ENCODE measurements around the gene MTAP. TPM values are rescaled to one million over a fixed set of nuclear protein-coding genes. Genes with fewer than 3 reads are reported as not detected.

Gene MTAP
- total and polyA plus RNA-seq, 7 donors: 4.3 to 16.6 (median 14.8) TPM

DNA sequence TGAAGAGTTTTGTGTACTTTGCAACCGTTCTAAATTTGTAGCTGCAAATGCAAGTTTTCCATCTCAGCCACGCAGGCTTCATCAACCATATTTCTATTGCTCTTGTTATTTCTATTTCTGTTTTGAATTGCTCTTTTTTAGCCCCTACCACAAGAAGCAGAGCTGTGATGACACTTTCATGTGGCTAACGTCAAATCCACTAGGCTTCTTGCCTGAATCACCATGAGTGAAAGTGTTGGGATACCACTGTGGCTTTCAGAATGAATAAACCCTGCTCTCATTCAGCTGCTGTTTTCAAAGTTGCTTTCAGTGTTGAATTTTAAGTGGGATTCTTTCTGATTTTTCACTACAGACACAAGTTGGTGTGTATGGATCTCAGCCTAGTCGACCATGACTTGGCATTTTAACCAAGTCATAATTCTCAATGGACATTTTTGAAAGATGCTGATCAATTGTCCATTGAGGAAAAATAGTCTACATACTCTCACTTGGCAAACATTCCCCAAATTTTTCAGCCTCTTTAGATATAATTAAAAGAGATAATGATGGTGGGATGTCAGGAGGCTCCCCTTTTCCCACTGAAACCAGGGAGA is 41.0 kb upstream of the MTAP start:
- Histone ChIP-seq H3K27ac (no peak overlapping the region), H3K27me3 (ENCODE audit: insufficient read depth in 3 of 3, low read length in 2 of 3) (peaks cover 0 to 4% (median 1%) of the 10 kb centered on the region in 3 donors), H3K4me1 (no peaks in the 10 kb centered on the region), H3K4me3 (no peak overlapping the region), H3K9me3 (no peaks in the 10 kb centered on the region), H3K36me3 (ENCODE audit: insufficient read depth in 1 of 2, low read depth in 1 of 2) (no peaks in the 10 kb centered on the region)
- 52 to 66% (median 64%) methylated on average over 4 of the region's 4 CpGs for WGBS, 3 donors
- intact Hi-C loops (cut with DNase I): no loop called here
- no peak for DNase-seq
- ATAC-seq: no peak
- TF ChIP-seq, protein P1, sequence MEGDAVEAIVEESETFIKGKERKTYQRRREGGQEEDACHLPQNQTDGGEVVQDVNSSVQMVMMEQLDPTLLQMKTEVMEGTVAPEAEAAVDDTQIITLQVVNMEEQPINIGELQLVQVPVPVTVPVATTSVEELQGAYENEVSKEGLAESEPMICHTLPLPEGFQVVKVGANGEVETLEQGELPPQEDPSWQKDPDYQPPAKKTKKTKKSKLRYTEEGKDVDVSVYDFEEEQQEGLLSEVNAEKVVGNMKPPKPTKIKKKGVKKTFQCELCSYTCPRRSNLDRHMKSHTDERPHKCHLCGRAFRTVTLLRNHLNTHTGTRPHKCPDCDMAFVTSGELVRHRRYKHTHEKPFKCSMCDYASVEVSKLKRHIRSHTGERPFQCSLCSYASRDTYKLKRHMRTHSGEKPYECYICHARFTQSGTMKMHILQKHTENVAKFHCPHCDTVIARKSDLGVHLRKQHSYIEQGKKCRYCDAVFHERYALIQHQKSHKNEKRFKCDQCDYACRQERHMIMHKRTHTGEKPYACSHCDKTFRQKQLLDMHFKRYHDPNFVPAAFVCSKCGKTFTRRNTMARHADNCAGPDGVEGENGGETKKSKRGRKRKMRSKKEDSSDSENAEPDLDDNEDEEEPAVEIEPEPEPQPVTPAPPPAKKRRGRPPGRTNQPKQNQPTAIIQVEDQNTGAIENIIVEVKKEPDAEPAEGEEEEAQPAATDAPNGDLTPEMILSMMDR (IDR thresholded peaks at IDR 0.05): no peak

DNA sequence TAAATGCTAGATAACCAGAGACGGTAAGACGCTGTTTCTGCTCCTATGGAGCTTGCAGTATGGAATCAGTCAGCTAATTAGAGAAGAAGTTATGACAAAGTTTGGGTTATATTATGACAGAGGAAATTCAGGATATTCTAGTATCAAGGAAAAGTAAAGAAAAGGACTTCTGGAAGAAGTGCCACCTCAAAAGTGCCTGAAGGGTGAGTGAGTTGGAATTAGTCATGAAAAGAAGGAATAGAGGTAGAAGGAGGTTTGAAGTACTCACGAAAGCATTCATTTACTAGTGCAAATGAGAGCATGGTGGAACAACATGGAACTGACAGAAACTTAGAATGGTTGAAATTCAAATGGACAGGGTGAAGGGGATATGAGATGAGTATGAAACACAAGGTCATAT is 40.4 kb upstream of the MTAP start:
- H3K36me3 ChIP-seq (ENCODE audit: insufficient read depth in 1 of 2, low read depth in 1 of 2): no peaks in the 10 kb centered on the region
- H3K9me3 ChIP-seq: no peaks in the 10 kb centered on the region
- DNase-seq (no peak), ATAC-seq (no peak)
- TF ChIP-seq, protein P1 (IDR thresholded peaks at IDR 0.05): no peak
- intact Hi-C loops (cut with DNase I): no loop called here
- H3K4me3 ChIP-seq: no peak overlapping the region
- no peak overlapping the region for H3K27ac ChIP-seq
- peaks cover 0 to 4% (median 0%) of the 10 kb centered on the region in 3 donors for H3K27me3 ChIP-seq (ENCODE audit: insufficient read depth in 3 of 3, low read length in 2 of 3)
- WGBS, 3 donors: 83 to 90% (median 87%) methylated on average over 3 of the region's 3 CpGs
- no peaks in the 10 kb centered on the region for H3K4me1 ChIP-seq

DNA sequence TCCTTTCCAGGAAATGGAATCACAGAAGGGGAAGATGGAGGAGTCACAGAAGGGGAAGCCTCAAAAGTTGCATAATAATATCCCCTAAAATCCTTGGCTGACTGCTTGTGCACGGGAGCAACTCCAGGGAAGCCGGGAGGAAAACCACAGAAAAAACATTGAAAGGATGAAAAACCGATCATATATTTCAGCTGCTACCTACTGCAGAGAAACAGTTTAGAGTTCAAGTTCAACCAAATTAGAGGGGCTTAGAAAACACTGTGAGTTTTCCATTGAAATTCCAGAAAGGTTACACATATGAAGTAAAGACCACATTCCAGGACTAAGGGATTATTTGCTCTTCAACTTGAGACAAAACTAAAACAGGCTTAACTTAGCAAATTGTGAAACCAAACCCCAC is 37.6 kb upstream of the MTAP start:
- TF ChIP-seq, protein P1 (IDR thresholded peaks at IDR 0.05): no peak
- H3K4me3 ChIP-seq: no peak overlapping the region
- no peak overlapping the region for H3K27ac ChIP-seq
- intact Hi-C loops (cut with DNase I): no loop called here
- no peaks in the 10 kb centered on the region for H3K36me3 ChIP-seq (ENCODE audit: insufficient read depth in 1 of 2, low read depth in 1 of 2)
- DNase-seq (no peak), ATAC-seq (no peak)
- no peaks in the 10 kb centered on the region for H3K9me3 ChIP-seq
- 51 to 56% (median 52%) methylated on average over 3 of the region's 3 CpGs for WGBS, 3 donors
- H3K4me1 ChIP-seq: no peaks in the 10 kb centered on the region
- H3K27me3 ChIP-seq (ENCODE audit: insufficient read depth in 3 of 3, low read length in 2 of 3): peaks cover 0 to 4% (median 0%) of the 10 kb centered on the region in 3 donors

DNA sequence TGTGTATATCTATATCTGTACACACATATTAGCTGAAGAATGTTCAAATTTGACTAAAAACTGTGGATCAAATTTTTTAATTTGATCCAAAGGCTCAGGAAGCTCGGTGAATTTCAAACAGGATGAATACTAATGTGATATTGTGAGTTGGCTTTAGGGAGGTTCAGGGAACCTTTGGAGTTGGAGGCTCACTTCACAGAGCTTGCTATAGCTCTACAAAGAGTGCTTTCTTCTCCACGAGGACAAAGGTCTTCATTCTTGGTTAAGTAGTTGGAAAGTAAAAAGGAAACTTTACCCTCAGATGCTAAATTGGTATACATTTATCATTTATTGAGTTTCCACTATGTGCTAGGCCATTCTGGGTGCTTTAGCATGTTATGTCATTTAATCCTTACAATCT is 36.3 kb upstream of the MTAP start:
- WGBS, 3 donors: 34 to 40% (median 37%) methylated on average over 2 of the region's 2 CpGs
- no peak overlapping the region for H3K27ac ChIP-seq
- H3K36me3 ChIP-seq (ENCODE audit: insufficient read depth in 1 of 2, low read depth in 1 of 2): no peaks in the 10 kb centered on the region
- peaks cover 0 to 4% (median 0%) of the 10 kb centered on the region in 3 donors for H3K27me3 ChIP-seq (ENCODE audit: insufficient read depth in 3 of 3, low read length in 2 of 3)
- no peaks in the 10 kb centered on the region for H3K9me3 ChIP-seq
- H3K4me1 ChIP-seq: no peaks in the 10 kb centered on the region
- H3K4me3 ChIP-seq: no peak overlapping the region
- TF ChIP-seq, protein P1 (IDR thresholded peaks at IDR 0.05): no peak
- DNase-seq (no peak), ATAC-seq (no peak)
- intact Hi-C loops (cut with DNase I): no loop called here
